HepG2 (cell line): ENCODE results near the gene LNX2. TPM values are rescaled to one million over a fixed set of nuclear protein-coding genes. Genes with fewer than 3 reads are reported as not detected.

Source experiments
- ATAC-seq: fragments of 200-7000 bp; cut with Tn5 transposase; 3 replicates; pipeline ENCODE4 v1.9.1; 2020; ENCODE audit warnings: mild to moderate bottlenecking, moderate library complexity
- BruUV-seq: library from RNA; stranded (reverse); fragments of 400-500 nt; replicated peaks from 2 replicates; lab custom pipeline; 2021; lab: Mats Ljungman, UMichigan
- CTCF ChIA-PET: fragments of 300-600 bp; formaldehyde crosslinking; extraction: SDS; loops from one replicate; lab custom pipeline; 2021; ENCODE audit warnings: low total read pairs, inconsistent platforms, low intra/inter-chr PET ratio; lab: Yijun Ruan, JAX
- POLR2A ChIA-PET: fragments of 350-600 bp; sonication (Branson Sonifier 250); formaldehyde crosslinking; loops from one replicate; lab custom pipeline; 2020; ENCODE audit warnings: antibody characterized with exemption, inconsistent platforms; lab: Yijun Ruan, JAX
- DNase-seq: peaks from one replicate; pipeline ENCODE4 v3.0.0-alpha.2; 2015; ENCODE audit warnings: low spot score
- FAIRE-seq: peaks from 3 replicates; lab custom pipeline; 2011; peaks lifted over from hg19 to GRCh38; lab: Jason Lieb, UNC
- H2AFZ ChIP-seq: one replicate; pipeline ENCODE4 v1.6.1; 2011; ENCODE audit warnings: low read length, inconsistent platforms
- H3K27ac ChIP-seq: fragments of 300-600 bp; 3 replicates; pipeline ENCODE4 v1.8.0; 2011; ENCODE audit warnings: mixed run types, mild to moderate bottlenecking, mixed read lengths, low read length, inconsistent platforms; ENCODE audit not compliant: insufficient read depth; ENCODE audit errors: extremely low read length
- H3K27me3 ChIP-seq, 2 experiments: fragments of 200-600 bp in 1 of 2; 2 replicates in 1 of 2; 3 replicates in 1 of 2; pipeline versions ENCODE4 v1.6.0 to v1.8.0; 2011; ENCODE audit warnings: low read length in 2 of 2, mild to moderate bottlenecking in 2 of 2, moderate library complexity in 2 of 2, inconsistent platforms in 1 of 2; ENCODE audit not compliant: insufficient read depth in 2 of 2, control insufficient read depth in 1 of 2
- H3K36me3 ChIP-seq, 2 experiments: fragments of 200-600 bp in 1 of 2; replicated peaks in 1 of 2; 2 replicates in 1 of 2; 3 replicates in 1 of 2; pipeline versions ENCODE4 v1.5.1 to v1.8.0; 2011; ENCODE audit warnings: low read length in 2 of 2, inconsistent platforms in 1 of 2; ENCODE audit not compliant: insufficient read depth in 2 of 2, control insufficient read depth in 1 of 2
- H3K4me1 ChIP-seq: 2 replicates; pipeline ENCODE4 v1.5.1; 2012; ENCODE audit warnings: low read length, inconsistent platforms; ENCODE audit not compliant: insufficient read depth
- H3K4me2 ChIP-seq: 2 replicates; pipeline ENCODE4 v1.6.0; 2011; ENCODE audit warnings: low read depth, low read length, inconsistent platforms
- H3K4me3 ChIP-seq, 3 experiments: fragments of 200-600 bp in 1 of 3; sonication (generic), shearing (Covaris generic) in 1 of 3; replicated peaks in 1 of 3; 2 replicates each; pipeline ENCODE4 v1.5.1; 2011 to 2016; ENCODE audit warnings: low read length in 3 of 3, inconsistent platforms in 2 of 3, low read depth in 2 of 3, mild to moderate bottlenecking in 2 of 3, control low read depth in 1 of 3, mixed read lengths in 1 of 3; ENCODE audit not compliant: insufficient read depth in 1 of 3
- H3K79me2 ChIP-seq: one replicate; pipeline ENCODE4 v1.6.1; 2011; ENCODE audit warnings: low read length, inconsistent platforms; ENCODE audit not compliant: insufficient read depth
- H3K9ac ChIP-seq: 2 replicates; pipeline ENCODE4 v1.6.0; 2011; ENCODE audit warnings: mild to moderate bottlenecking, low read depth, low read length, inconsistent platforms; ENCODE audit not compliant: insufficient read depth
- H3K9me3 ChIP-seq: 2 replicates; pipeline ENCODE4 v1.5.1; 2012; ENCODE audit warnings: mild to moderate bottlenecking, low read length
- H4K20me1 ChIP-seq: 2 replicates; pipeline ENCODE4 v1.6.0; 2011; ENCODE audit warnings: inconsistent platforms, mild to moderate bottlenecking, low read length, moderate library complexity; ENCODE audit not compliant: insufficient read depth
- IRX3 ChIP-seq: sonication (generic); formaldehyde crosslinking; IDR thresholded peaks from 2 replicates; pipeline ENCODE4 v1.8.1; 2023; ENCODE audit warnings: mild to moderate bottlenecking, low read depth, missing genetic modification reagents, borderline replicate concordance
- KDM5A ChIP-seq: fragments of 200-600 bp; sonication (generic); IDR thresholded peaks from 2 replicates; pipeline ENCODE4 v1.7.0; 2018; ENCODE audit warnings: antibody characterized with exemption, mild to moderate bottlenecking, low read length, borderline replicate concordance
- MAFF ChIP-seq: IDR thresholded peaks from 2 replicates; pipeline ENCODE4 v1.6.1; 2011; ENCODE audit warnings: low read depth, low read length, improper control_type of control experiment
- MAFK ChIP-seq, 2 experiments: IDR thresholded peaks in 1 of 2; conservative IDR thresholded peaks in 1 of 2; 2 replicates each; pipeline ENCODE4 v1.6.1; 2011; ENCODE audit warnings: improper control_type of control experiment in 2 of 2, low read length in 2 of 2
- ZNF746 ChIP-seq: sonication (generic); formaldehyde crosslinking; IDR thresholded peaks from 2 replicates; pipeline ENCODE4 v1.8.0; 2022; ENCODE audit warnings: mild to moderate bottlenecking, missing genetic modification reagents
- WGBS: methylation state at CpG from one replicate; pipeline ENCODE4 v1.1.6; 2017; ENCODE audit warnings: low lambda C conversion rate; 5-methylcytosine and 5-hydroxymethylcytosine counted together
- in situ Hi-C: cut with HindIII; loops from 2 replicates; pipeline ENCODE4 v1.10.0; 2017; ENCODE audit warnings: low pct_unique_long_range_greater_than_20kb; ENCODE audit not compliant: extremely low pct_ligation_motif_present
- intact Hi-C: fragments of 100-400 bp; cut with micrococcal nuclease; formaldehyde crosslinking; loops from one replicate; pipeline ENCODE4 v1.10.0; 2022; ENCODE audit not compliant: unreplicated experiment
- polyA plus RNA-seq, 8 experiments: library from polyadenylated mRNA; depleted of rRNA in 3 of 8; stranded (reverse) in 7 of 8; unstranded in 1 of 8; fragments of >200 nt; fragmentation: Illumina TruSeq in 4 of 8; extraction: Trizol in 4 of 8; gene quantifications; 2 replicates each; pipeline versions ENCODE4 v1.2.1 to v1.2.3, GENCODE V29; 2011 to 2016; ENCODE audit warnings: low read depth in 4 of 8, missing spikeins in 1 of 8, mixed read lengths in 1 of 8; ENCODE audit not compliant: insufficient read depth in 1 of 8
- total RNA-seq, 5 experiments: library from RNA; depleted of rRNA; stranded (reverse); fragments of >200 nt; fragmentation: Illumina TruSeq; extraction: Trizol; gene quantifications; 2 replicates each; pipeline ENCODE4 v1.2.3, GENCODE V29; 2016; ENCODE audit warnings: low read depth in 1 of 5
- TF ChIP-seq, protein P1 (sequence below): sonication (generic); formaldehyde crosslinking; IDR thresholded peaks from 2 replicates; pipeline ENCODE4 v1.5.0; 2020; ENCODE audit warnings: mild to moderate bottlenecking, missing genetic modification reagents, borderline replicate concordance

The LNX2 gene
- total and polyA plus RNA-seq, 2 of the 13 experiments (the other 11 are each of a cell fraction or from before 2014, with no cell fraction given) = 9.2 to 9.7 TPM

DNA sequence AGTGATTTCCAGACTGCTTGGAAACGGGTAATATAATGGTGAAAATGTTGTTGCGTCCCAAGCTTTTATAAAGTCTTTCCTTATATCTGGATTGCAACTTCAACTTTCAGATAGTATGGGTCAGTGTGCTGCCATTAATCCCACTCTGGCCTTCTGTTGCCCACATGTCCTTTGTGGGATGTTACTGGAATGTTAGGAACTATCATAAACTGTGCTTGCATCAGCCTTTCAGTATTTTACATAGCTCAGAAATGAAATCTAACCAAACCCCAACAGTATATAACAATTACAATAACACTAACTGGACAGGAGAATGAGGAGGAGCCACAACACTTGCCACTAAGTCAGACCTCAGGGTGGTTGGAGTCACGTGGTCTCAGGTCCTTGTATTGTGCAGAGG lies 78.9 kb downstream of the LNX2 start (continued):
- TF ChIP-seq, protein P1, sequence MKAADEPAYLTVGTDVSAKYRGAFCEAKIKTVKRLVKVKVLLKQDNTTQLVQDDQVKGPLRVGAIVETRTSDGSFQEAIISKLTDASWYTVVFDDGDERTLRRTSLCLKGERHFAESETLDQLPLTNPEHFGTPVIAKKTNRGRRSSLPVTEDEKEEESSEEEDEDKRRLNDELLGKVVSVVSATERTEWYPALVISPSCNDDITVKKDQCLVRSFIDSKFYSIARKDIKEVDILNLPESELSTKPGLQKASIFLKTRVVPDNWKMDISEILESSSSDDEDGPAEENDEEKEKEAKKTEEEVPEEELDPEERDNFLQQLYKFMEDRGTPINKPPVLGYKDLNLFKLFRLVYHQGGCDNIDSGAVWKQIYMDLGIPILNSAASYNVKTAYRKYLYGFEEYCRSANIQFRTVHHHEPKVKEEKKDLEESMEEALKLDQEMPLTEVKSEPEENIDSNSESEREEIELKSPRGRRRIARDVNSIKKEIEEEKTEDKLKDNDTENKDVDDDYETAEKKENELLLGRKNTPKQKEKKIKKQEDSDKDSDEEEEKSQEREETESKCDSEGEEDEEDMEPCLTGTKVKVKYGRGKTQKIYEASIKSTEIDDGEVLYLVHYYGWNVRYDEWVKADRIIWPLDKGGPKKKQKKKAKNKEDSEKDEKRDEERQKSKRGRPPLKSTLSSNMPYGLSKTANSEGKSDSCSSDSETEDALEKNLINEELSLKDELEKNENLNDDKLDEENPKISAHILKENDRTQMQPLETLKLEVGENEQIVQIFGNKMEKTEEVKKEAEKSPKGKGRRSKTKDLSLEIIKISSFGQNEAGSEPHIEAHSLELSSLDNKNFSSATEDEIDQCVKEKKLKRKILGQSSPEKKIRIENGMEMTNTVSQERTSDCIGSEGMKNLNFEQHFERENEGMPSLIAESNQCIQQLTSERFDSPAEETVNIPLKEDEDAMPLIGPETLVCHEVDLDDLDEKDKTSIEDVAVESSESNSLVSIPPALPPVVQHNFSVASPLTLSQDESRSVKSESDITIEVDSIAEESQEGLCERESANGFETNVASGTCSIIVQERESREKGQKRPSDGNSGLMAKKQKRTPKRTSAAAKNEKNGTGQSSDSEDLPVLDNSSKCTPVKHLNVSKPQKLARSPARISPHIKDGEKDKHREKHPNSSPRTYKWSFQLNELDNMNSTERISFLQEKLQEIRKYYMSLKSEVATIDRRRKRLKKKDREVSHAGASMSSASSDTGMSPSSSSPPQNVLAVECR = no peak
- TF ChIP-seq IRX3 (CRISPR knock-in tag) = no peak
- TF ChIP-seq ZNF746 = no peak

DNA sequence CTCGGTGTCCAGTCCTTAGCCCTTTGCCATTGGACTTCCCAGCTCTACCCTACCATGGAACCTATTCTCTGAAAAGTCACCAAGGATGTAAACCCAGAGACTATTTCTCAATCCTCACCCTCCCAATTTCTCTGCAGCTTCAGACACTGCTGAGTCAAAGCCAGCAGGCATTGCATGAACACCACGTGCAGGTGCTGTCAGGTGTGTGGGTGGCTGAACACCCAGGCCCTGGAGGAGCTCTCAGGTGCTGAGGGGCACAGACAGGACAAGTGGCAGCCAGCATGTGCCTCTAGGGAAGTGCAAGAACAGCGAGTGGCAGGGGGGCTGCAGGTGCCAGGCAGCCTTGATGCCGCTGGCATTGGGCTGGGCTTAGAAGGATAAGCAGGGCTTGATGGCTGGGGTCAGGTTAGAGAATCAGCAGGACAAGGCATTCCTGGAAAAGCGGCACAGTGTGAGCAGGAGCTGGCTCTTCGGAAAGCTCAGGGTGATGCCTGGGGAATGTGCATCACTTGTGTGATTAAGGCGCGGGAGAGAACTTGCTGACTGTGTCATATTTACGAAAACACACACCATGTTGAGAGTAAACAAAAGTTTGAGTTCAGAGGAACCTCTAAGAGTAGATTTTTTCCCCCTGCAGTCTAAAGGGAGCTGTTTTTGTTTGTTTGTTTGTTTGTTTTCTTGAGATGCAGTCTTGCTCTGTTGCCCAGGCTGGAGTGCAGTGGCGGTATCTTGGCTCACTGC lies 83.8 kb downstream of the LNX2 start:
- Histone ChIP-seq H3K4me3 (no peak overlapping the region), H3K79me2 (no peaks in the 10 kb centered on the region), H3K36me3 (no peaks in the 10 kb centered on the region), H2AFZ (no peak overlapping the region), H3K4me1 (peaks cover 29% of the 10 kb centered on the region), H3K9me3 (no peaks in the 10 kb centered on the region), H4K20me1 (no peaks in the 10 kb centered on the region), H3K4me2 (no peak overlapping the region), H3K27ac (no peak overlapping the region), H3K9ac (no peak overlapping the region), H3K27me3 (no peaks in the 10 kb centered on the region)
- ChIA-PET CTCF (no interaction called here), POLR2A (no interaction called here)
- intact Hi-C loops (no loop called here), in situ Hi-C loops (loop anchor here (10.0 kb wide), 1 partner anchor 288 kb away; no protein-coding TSS in a partner anchor)
- ATAC-seq = no peak
- FAIRE-seq = no peak
- no peak for DNase-seq
- TF ChIP-seq MAFF (peak; percentile 63), KDM5A (no peak), MAFK (conservative IDR thresholded peaks at IDR 0.05 in 1 of 2, IDR thresholded peaks at IDR 0.05 in 1 of 2; ENCODE audit: low read length in 2 of 2) (peak; percentile 72 to 80)
- 89% methylated on average over 9 of the region's 10 CpGs for WGBS
- BruUV-seq = no TSS peak
